Astrocyte of the spinal cord (primary cell): ENCODE data around the gene GJA8.
"Not testable (repeated sequence)": the region's sequence is repeated elsewhere in the genome, so short reads cannot be mapped to it uniquely, and the experiment has no call there.

Source experiments
- DNase-seq: peaks from one replicate; pipeline ENCODE4 v3.0.0; 2011; ENCODE audit warnings: low read depth, low spot score
- H3K4me3 ChIP-seq: 2 replicates; pipeline ENCODE4 v1.5.1; 2011; ENCODE audit warnings: low read depth, mild to moderate bottlenecking, low read length, moderate library complexity
- CTCF ChIP-seq: IDR thresholded peaks from 2 replicates; pipeline ENCODE4 v1.5.1; 2012; ENCODE audit warnings: low read depth, mild to moderate bottlenecking, low read length, inconsistent platforms
- in situ Hi-C: cut with HindIII; loops from 2 replicates; pipeline ENCODE4 v1.10.0; 2017; ENCODE audit warnings: low sequenced_read_pairs

Gene GJA8

DNA sequence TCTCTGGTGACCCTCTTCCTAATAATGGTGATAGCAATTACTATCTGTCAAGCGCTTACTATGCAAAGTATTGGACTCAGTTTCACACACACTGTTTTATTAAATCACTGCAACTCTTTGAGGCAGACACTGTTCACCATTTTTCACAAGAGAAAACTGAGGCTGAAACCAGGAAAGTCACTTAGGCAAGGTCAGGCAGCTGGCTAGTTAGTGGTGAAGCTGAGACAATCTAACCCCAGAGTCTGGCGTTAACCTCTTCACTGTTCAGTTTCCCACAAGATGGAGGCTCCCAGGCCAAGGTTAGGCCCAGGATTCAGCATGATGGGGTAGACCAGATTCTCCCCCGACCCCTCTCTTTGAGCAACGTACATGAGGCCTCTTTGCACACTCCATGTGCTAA, 4.8 kb upstream of the GJA8 start:
- H3K4me3 ChIP-seq = no peak overlapping the region
- no peak for TF ChIP-seq CTCF
- DNase-seq = no peak
- in situ Hi-C loops = no loop called here

DNA sequence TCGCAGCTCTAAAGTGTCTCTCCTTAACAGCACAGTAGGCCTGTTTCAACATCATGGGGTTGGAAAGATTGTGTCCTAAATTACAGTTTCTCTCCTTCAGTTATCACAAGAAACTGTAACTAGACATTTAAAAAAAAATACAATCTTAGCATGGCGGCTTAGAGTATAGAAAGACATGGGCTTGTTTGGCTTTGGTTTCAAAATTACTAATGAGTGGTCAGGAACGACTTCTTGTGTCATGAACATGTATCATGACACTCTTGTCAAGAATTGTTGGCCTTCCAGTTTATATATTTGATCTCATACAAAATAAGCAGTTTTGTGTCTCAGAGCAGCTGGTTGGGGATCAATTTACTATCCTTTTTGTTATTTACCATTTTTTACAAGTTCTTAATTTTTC, 2.1 kb downstream of the GJA8 start:
- in situ Hi-C loops = no loop called here
- DNase-seq = no peak
- TF ChIP-seq CTCF = no peak

DNA sequence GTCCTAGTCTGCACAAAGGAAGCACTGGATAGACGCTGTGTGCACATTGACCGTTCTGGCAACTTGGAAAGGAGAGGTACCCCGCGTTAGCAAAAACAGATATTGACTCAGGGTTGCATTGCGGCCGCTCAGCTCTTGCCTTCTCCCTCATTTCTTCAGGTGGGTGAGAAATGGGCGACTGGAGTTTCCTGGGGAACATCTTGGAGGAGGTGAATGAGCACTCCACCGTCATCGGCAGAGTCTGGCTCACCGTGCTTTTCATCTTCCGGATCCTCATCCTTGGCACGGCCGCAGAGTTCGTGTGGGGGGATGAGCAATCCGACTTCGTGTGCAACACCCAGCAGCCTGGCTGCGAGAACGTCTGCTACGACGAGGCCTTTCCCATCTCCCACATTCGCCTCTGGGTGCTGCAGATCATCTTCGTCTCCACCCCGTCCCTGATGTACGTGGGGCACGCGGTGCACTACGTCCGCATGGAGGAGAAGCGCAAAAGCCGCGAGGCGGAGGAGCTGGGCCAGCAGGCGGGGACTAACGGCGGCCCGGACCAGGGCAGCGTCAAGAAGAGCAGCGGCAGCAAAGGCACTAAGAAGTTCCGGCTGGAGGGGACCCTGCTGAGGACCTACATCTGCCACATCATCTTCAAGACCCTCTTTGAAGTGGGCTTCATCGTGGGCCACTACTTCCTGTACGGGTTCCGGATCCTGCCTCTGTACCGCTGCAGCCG, 5.4 kb downstream of the GJA8 start:
- H3K4me3 ChIP-seq = no peak overlapping the region
- in situ Hi-C loops = no loop called here
- DNase-seq = no peak
- TF ChIP-seq CTCF = no peak

More for the DNA sequence above, 2.1 kb downstream of the GJA8 start:
- H3K4me3 ChIP-seq = no peak overlapping the region

DNA sequence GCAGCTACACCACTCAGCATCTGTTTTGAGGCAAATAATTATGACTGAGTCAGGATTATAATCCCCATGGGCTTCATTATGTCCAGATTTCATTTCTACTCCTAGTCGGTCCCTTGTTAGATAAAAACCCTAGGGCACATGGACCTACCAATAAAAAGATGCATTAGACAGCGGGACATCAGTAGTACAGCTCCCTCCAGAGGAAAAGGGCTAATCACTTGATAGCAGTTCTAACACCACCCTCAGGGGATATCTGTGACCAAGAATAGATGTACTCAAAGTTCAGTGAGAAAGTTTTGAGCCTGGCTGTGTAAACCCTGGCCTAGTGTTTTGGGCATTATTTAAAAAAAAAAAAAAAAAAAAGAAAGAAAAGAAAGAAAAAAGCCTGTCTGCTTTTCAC, 10.0 kb downstream of the GJA8 start:
- TF ChIP-seq CTCF = no peak
- DNase-seq = no peak
- no peak overlapping the region for H3K4me3 ChIP-seq
- in situ Hi-C loops = no loop called here

DNA sequence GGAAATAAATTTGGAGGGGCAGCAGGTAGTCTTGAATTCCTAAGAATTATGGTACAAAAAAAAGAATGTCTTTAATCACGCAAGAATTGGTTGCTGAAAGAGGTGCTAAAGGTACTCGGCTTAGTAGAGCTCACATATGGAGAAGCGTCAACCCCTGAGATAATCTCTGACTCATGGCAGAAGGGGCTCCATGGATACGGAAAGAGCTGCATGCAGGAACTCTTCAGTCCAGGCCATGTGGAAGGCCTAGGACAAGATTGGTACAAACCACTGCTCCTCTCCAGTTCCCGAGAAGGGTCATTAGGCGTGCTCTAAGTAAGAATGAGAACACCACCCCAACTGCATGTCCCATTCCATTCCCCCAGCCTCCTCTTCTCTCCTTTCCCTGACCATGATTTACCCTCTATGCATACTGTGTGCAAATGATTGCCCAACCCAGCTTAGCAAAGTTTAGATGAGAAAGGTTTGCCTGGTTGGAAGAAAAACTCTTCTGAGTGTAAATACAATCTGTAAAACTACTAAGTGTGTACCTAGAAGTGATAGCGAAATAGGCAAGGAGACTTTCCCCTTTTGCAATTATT, 10.9 kb downstream of the GJA8 start:
- no peak for TF ChIP-seq CTCF
- DNase-seq = no peak
- in situ Hi-C loops = no loop called here
- no peak overlapping the region for H3K4me3 ChIP-seq

DNA sequence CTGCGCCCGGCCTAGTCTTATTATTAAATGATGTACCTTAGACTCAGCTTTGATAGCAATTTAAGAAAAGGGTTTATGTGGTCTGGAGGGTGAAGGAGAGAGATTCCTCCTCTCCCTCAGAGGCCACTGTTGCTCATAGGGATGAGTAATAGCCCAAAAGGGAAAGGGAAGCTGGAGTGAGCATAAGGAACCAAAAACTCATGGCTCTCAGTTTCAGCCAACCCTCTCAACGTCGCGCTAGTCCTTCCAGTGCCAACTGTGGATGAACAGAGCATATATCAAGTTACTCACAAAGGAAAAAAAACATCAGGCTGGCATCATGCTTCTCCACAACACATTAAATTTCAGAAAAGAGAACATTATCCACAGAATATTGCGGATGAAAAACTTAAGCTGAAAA, 17.3 kb downstream of the GJA8 start:
- no peak for DNase-seq
- no peak for TF ChIP-seq CTCF
- H3K4me3 ChIP-seq = no peak overlapping the region
- in situ Hi-C loops = no loop called here

DNA sequence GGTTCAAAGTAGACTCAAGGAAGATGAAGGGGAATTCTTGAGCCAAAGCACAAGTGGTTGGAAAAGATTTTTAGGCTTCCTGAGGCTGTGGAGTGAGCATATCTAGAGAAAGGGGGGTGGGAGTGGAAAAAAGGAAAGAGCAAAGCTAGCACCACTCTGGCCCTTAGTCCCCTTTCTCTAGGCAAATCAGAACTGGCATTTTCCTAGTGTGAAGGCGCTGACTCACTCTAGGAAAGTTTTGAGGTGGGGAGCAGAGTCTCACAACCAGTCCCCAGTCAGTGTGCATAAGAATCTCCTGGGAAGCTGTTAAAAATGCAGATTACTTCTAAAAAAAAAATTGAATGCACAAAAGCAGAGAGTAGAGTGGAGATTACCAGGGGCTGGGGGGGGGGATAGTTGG, 22.2 kb downstream of the GJA8 start:
- no peak for DNase-seq
- TF ChIP-seq CTCF = no peak
- H3K4me3 ChIP-seq = no peak overlapping the region
- in situ Hi-C loops = no loop called here

GRCh38 chr1:147927215-147927614, 24.6 kb downstream of the GJA8 start:
- in situ Hi-C loops, DNase-seq: not testable (repeated sequence)

DNA sequence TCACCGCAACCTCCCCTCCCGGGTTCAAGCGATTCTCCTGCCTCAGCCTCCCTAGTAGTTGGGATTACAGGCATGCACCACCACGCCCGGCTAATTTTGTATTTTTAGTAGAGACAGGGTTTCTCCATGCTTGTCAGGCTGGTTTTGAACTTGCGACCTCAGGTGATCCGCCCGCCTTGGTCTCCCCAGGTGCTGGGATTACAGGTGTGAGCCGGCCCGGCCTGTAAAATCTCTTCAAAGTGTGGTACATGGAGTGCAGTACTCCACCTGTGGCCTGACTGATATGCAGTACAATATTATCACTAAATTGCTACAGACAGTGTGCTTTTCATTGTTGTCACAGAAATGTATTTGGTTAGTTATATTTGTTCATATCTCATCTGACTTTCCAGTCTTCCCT, 25.1 kb downstream of the GJA8 start:
- H3K4me3 ChIP-seq, in situ Hi-C loops, DNase-seq: not testable (repeated sequence)

More at GRCh38 chr1:147927215-147927614, 24.6 kb downstream of the GJA8 start:
- not testable (repeated sequence) for H3K4me3 ChIP-seq
